Measurements from ENCODE around the gene RNF212. TPM values are rescaled to one million over a fixed set of nuclear protein-coding genes. Genes with fewer than 3 reads are reported as not detected.

RNF212 gene
- total RNA-seq, 1 experiment from 2014 or later, result 2.4 TPM

DNA sequence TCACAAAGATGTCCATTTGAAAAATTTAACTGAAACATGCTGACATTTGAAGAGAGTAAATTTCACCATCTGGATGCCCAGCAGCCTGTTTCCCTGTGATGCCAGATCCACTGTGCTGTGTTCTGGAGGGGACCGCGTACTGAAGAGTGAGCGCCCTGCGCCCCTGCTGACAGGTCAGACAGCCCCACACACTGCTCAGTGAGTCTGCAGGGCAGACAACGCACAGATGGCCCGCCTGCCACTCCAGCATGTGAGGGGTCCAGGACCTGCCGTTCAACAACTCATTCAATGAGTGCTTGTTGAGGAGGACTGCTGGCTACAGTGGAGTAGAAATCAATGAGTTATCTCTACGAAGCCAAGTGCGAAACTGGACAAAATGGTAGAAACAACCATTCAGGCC, 52.7 kb downstream of the RNF212 start:
- no peaks in the 10 kb centered on the region for H3K4me1 ChIP-seq (ENCODE audit: insufficient read depth, low read length, poor library complexity, severe bottlenecking)
- ChIA-PET POLR2A (ENCODE audit: low non-redundant PET) (no interaction called here), CTCF (no interaction called here)
- H3K4me3 ChIP-seq (ENCODE audit: low read depth, low read length, poor library complexity, severe bottlenecking), result no peak overlapping the region
- no TSS peak for BruUV-seq (replicated peaks)
- no peak for TF ChIP-seq EZH2 (IDR thresholded peaks at IDR 0.05; ENCODE audit: borderline replicate concordance, low read depth, low read length, poor library complexity, severe bottlenecking)
- TF ChIP-seq, protein P1, sequence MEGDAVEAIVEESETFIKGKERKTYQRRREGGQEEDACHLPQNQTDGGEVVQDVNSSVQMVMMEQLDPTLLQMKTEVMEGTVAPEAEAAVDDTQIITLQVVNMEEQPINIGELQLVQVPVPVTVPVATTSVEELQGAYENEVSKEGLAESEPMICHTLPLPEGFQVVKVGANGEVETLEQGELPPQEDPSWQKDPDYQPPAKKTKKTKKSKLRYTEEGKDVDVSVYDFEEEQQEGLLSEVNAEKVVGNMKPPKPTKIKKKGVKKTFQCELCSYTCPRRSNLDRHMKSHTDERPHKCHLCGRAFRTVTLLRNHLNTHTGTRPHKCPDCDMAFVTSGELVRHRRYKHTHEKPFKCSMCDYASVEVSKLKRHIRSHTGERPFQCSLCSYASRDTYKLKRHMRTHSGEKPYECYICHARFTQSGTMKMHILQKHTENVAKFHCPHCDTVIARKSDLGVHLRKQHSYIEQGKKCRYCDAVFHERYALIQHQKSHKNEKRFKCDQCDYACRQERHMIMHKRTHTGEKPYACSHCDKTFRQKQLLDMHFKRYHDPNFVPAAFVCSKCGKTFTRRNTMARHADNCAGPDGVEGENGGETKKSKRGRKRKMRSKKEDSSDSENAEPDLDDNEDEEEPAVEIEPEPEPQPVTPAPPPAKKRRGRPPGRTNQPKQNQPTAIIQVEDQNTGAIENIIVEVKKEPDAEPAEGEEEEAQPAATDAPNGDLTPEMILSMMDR (conservative IDR thresholded peaks at IDR 0.05; ENCODE audit: low read depth, low read length), result no peak
- H3K27ac ChIP-seq (ENCODE audit: low read depth, low read length, poor library complexity, severe bottlenecking), result no peak overlapping the region
- no peaks in the 10 kb centered on the region for H3K36me3 ChIP-seq (ENCODE audit: insufficient read depth, low read length, poor library complexity, severe bottlenecking)
- intact Hi-C loops (cut with micrococcal nuclease; ENCODE audit: unreplicated experiment), result no loop called here
- H3K27me3 ChIP-seq (replicated peaks; ENCODE audit: insufficient read depth, low read depth, low read length, poor library complexity), result peaks cover 81% of the 10 kb centered on the region
- DNase-seq (ENCODE audit: low spot score), result no peak
- H3K9me3 ChIP-seq (ENCODE audit: low read depth, low read length, poor library complexity, severe bottlenecking), result no peaks in the 10 kb centered on the region

DNA sequence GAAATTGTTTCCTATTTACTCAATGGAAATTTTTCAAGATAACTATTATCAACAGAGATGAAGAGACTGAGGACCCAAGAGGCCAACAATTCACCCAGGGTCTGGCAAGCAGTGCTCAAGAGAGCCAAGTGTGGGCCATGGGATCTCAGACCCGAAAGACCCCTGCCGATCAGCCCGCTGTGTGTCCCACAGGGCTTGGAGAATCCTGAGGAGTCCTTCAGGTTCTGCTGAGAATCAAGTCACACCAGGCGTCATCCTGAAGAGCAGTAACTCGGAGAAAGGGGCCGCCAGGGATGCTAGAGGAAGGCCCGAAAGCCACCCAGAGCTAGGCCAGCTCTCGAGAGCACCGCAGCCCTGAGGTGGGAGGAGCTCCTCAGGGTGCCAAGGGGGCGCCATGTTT, 53.2 kb downstream of the RNF212 start:
- no TSS peak for BruUV-seq (replicated peaks)
- H3K27ac ChIP-seq (ENCODE audit: low read depth, low read length, poor library complexity, severe bottlenecking), result no peak overlapping the region
- H3K9me3 ChIP-seq (ENCODE audit: low read depth, low read length, poor library complexity, severe bottlenecking), result no peaks in the 10 kb centered on the region
- no peak for DNase-seq (ENCODE audit: low spot score)
- intact Hi-C loops (cut with micrococcal nuclease; ENCODE audit: unreplicated experiment), result no loop called here
- peaks cover 81% of the 10 kb centered on the region for H3K27me3 ChIP-seq (replicated peaks; ENCODE audit: insufficient read depth, low read depth, low read length, poor library complexity)
- ChIA-PET CTCF (no interaction called here), POLR2A (ENCODE audit: low non-redundant PET) (no interaction called here)
- no peak overlapping the region for H3K4me3 ChIP-seq (ENCODE audit: low read depth, low read length, poor library complexity, severe bottlenecking)
- H3K4me1 ChIP-seq (ENCODE audit: insufficient read depth, low read length, poor library complexity, severe bottlenecking), result no peaks in the 10 kb centered on the region
- TF ChIP-seq EZH2 (IDR thresholded peaks at IDR 0.05; ENCODE audit: borderline replicate concordance, low read depth, low read length, poor library complexity, severe bottlenecking), result no peak
- TF ChIP-seq, protein P1 (conservative IDR thresholded peaks at IDR 0.05; ENCODE audit: low read depth, low read length), result no peak
- H3K36me3 ChIP-seq (ENCODE audit: insufficient read depth, low read length, poor library complexity, severe bottlenecking), result no peaks in the 10 kb centered on the region

DNA sequence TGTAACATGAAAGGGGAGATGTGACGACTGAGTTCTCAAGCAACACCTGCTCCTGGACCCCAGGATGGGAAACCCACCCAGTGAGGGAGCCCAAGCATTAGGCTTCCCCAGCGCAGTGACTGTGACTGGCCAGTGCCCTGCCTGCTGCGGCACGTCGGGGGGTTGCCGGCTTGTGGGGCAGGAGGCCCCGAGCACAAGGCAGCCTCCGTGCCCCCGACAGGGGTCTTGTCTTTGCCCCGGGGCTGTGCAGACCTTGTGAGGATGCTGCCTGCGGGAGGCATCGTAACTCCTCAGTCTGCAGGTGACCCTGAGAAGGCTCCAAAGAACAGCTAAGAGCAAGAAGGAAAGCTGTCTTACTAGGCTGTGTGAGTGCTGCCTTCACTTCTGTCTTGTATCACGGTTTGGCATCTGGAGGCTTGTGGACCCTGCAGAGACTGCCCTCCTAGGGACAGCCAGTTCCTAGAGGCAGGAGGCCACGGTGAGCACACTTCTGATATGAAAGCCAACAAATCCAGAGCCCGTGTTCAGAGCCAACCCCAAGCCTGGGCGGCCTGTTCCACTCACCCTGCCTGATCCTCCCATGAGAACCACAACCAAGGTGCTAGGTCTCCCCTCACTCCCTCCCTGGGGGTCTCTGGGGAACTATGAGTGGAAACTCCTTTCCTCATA, 54.2 kb downstream of the RNF212 start:
- H3K27me3 ChIP-seq (replicated peaks; ENCODE audit: insufficient read depth, low read depth, low read length, poor library complexity), result peaks cover 72% of the 10 kb centered on the region
- intact Hi-C loops (cut with micrococcal nuclease; ENCODE audit: unreplicated experiment), result no loop called here
- CTCF ChIA-PET, result no interaction called here
- H3K4me3 ChIP-seq (ENCODE audit: low read depth, low read length, poor library complexity, severe bottlenecking), result no peak overlapping the region
- H3K27ac ChIP-seq (ENCODE audit: low read depth, low read length, poor library complexity, severe bottlenecking), result no peak overlapping the region
- POLR2A ChIA-PET (ENCODE audit: low non-redundant PET), result no interaction called here
- no peak for DNase-seq (ENCODE audit: low spot score)
- no peaks in the 10 kb centered on the region for H3K4me1 ChIP-seq (ENCODE audit: insufficient read depth, low read length, poor library complexity, severe bottlenecking)
- H3K9me3 ChIP-seq (ENCODE audit: low read depth, low read length, poor library complexity, severe bottlenecking), result no peaks in the 10 kb centered on the region
- H3K36me3 ChIP-seq (ENCODE audit: insufficient read depth, low read length, poor library complexity, severe bottlenecking), result no peaks in the 10 kb centered on the region
- TF ChIP-seq, protein P1 (conservative IDR thresholded peaks at IDR 0.05; ENCODE audit: low read depth, low read length), result no peak
- TF ChIP-seq EZH2 (IDR thresholded peaks at IDR 0.05; ENCODE audit: borderline replicate concordance, low read depth, low read length, poor library complexity, severe bottlenecking), result no peak
- no TSS peak for BruUV-seq (replicated peaks)
